HG02938 (cell line): ENCODE measurements around the gene CGNL1.

Experiments
- ATAC-seq: cut with Tn5 transposase; IDR thresholded peaks from one replicate; pipeline ENCODE4 v1.9.1; 2021; ENCODE audit warnings: mild to moderate bottlenecking, moderate library complexity; ENCODE audit not compliant: unreplicated experiment

CGNL1 gene

DNA sequence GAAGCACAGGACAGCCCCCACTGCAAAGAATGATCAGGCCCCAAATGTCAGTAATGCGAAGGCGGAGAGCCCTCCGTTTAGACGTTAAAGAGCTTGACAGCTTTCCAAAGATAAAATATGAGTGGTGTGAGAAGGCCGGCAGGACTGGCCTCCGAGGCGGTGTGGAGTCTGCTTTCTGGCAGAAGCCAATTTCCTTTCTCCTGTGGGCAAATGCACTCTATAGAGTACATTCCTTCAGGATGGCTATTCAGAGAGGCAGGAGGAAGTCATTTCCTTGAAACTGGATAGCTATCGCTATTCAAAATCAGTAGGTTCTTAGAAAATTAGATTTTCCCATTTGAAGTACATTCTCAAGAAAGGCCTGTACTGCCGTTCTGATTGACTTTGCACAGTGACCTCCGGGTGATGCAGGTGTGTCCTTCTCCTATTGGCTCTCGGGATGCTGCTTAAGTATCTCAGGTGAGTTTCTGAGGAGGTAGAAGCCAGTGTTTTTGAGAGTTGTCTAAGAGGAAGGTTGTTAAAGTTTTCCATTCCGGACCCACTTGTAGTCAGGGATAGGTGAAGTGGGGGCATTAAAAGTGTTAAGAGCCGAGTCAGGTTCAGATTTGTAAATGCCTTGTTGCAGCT lies 142.6 kb downstream of the CGNL1 start:
- ATAC-seq: no peak

DNA sequence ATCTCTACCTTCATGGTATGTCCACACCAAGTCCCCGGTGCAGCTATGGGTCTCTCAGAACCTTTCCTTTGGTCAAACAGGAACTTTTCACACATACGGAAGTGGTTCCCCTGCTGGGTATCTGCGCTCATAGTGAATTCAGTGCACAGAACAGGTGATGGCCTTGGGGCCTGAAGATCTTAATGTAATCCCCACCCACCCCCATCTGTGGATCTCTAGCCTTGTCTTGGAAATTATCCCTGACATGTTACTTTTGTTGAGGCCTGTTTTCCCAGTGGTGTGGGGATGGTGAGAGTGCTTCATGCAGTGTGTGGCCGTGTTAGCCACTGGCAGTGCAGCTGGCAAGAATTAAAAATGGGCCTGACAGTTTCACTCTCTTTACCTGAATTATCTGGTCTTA lies 143.5 kb downstream of the CGNL1 start:
- no peak for ATAC-seq

DNA sequence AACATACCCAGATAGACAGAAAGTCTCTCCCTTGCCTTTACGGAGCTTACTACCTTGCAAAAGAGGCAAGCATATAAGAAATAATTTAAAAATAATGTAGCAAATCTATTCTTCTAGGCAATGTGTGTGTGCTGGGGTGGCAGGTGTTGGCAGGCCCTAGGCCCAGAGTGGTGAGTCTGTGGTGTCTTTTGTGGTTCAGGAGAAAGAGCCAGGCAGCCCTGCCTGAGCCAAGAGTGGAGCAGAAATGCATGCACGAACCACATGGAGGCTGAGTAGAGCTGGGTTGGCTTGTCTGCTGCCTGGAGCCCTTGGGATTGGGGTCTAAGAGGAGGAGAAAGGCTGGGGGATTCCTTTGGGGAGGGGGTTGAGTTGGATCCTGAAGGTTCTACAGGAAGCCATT lies 145.2 kb downstream of the CGNL1 start:
- ATAC-seq: no peak

DNA sequence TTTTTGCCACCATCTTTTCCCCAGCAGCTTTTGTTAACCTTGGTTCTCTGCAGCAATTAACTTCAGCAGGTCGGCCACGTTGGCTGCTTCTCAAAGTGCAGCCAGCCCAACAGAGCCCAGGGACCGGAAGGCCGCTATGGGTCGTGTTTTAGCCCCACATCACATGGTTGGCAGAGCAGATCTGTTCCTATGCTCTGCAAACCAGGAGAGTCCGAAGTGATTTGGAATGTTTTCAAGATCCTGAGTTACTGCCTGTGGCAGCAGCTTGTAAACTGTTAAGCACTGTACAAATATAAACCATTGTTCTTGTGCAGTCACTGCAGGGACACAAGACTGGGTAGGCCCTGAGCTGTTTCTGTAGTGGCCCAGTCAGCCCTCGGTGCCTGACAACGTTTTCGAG lies 145.8 kb downstream of the CGNL1 start:
- no peak for ATAC-seq

DNA sequence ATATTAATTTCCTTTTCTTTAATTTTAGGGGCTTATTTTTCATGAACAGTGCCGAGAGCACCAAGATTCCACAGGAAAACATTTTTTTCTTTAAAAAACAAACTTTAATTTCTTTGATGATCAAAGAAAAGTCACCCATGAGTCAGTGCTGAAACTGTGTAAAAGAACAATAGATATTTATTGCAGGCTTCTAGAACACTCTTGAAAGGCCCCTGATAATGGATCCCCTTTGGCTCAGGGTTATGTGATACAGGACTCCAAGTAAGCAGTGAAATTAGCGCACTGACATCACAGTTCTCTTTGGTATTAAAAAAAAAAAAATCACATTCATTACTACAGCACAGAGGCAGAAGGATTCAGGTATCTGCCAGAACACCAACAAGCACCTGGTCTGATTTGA lies 149.3 kb downstream of the CGNL1 start:
- no peak for ATAC-seq

DNA sequence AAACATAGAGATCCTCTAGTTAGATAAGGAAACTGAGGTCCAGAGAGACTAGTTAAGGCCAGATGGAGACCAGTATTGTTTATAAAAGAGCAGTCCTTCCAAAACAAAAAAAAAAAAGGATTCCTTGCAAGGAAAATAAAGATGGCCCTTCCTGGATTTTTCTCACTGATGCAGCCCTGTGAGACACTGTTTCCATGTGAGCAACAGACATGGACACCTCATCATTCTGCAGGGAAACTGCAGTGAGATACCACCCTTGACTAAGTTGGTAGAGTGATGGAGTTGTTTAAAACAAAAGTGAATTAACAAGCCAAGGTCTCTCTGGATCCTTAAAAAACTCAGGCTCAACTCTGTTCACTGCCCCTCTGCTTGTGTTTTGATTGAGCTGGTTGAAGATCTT lies 149.8 kb downstream of the CGNL1 start:
- ATAC-seq: no peak

DNA sequence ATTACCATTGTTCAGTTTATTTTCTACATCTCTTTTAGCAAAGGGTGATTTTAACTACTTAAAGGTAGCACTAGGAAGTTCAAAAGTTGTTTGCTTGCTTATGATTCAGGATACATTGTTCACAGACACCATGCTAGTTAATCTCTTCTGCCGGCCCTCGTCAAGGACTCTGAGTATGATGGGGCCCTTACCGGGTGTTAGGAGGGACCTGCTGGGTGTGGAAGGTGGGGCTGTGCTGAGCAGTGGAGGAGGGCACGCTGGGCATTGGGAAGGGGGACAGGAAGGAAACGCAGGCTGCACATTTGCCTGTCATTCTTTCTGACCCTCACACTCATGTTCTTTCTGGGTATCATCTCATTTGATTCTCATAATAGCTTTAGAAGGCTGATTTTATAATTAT lies 150.3 kb downstream of the CGNL1 start:
- no peak for ATAC-seq

DNA sequence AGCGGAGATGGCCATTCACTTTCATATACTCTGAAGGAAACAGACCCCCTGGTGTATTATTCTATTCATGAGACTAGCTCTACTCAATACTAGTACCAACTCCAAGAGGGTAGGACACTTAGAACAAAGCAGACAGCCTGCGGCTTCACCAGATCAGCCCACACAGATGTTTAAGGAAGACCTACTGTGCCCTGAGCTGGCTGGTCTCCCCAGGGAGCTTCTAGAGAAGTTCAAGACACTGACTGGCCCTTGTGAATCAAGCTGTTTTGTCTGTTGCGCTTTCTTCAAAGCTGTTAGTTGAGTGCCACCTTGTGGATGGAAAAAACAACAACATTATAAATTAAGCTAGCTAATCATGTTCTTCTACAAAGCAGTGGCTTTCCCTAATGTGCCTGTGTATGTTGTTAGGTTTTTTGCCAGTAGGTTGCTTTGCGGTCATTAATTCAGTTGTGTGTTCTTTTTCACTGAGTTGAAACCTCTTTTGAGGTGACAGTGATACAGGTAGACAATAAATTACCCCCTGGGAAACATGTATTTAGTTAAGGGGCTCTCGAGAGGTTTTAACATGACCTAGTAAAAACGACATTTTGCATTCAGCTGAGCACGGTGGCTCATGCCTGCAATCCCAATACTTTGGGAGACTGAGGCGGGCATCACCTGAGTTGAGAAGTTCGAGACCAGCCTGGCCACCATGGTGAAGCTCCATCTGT lies 151.2 kb downstream of the CGNL1 start:
- no peak for ATAC-seq

DNA sequence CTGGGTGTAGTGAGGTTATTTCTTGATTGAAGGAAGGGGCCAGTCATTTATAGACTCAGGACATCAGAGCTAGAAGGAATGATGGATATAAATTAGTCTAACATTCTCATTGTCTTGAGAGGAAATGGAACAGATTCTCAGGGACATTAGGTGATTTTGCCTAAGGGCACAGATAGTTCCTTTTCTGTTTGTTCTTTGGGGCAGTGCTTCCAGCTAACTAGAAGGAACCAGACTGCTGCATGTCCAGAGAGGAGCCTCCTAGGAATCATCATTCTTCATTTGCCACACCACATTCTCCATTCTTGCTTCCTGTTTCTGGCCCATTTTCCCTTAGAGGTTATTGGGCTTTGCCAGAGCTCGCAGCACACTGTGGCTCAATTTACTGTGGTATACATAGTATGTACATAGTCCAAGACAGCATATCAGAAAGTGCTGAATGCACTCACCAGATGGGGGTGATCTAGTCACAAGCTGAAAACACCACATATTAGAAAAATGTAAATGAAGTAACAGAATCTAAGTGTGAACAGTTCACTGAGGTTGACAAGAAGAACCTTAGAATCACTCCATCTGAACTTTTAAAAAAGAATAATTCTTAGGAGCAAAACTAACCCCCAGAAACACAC lies 152.7 kb downstream of the CGNL1 start:
- no peak for ATAC-seq

DNA sequence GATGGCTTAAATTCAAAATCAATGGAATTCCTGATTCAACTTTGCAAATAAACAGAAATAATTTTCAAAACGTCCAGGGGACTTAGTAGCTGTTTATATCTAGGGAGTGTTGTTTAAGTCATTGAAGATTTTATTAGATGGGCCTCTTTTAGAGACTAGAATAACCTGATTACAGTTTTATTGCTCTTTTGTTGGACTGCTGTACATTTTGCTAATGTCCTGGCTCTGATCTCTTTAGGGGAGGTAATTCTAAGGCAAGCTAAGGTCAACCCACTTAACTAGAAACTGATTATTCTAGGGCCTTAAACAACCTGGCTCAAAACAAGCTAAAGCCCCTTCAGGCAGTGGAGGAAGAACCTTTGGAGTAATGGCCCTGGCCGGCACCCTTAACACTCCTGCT lies 153.4 kb downstream of the CGNL1 start:
- ATAC-seq: no peak

DNA sequence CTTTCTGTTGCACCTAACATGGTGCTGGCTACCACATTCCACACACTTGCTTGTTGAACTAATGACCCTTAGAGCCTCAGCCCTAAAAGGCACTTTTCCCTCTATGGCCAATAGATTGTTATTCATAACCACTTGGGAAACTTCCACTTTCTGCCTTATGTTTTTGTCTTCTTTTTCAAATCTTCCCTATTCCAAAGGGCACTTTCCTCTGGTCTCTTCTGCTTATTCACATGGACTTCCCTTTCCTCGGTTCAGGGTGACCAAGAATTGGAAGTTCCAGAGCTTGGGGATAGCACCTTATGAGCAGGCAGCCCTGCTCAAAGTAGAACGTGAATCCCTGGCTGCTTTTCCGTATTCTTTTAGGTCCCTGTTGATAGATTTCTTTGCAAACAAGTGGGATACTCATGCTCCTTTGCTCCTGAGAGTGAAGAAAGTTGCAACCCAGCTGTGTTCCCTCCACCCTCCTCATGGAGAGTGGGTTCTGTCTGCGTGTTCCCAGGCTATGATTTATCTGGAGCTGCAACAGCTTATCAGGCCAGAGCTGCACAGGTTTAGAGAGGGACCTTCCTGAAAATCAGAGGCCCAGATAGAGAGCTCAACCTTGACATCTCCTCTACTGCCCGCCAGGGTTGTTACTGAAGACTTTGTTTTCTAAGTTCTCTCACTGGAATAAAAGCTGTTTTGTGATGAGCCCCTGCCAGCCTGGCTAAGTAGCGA lies 156.6 kb downstream of the CGNL1 start:
- ATAC-seq: no peak

DNA sequence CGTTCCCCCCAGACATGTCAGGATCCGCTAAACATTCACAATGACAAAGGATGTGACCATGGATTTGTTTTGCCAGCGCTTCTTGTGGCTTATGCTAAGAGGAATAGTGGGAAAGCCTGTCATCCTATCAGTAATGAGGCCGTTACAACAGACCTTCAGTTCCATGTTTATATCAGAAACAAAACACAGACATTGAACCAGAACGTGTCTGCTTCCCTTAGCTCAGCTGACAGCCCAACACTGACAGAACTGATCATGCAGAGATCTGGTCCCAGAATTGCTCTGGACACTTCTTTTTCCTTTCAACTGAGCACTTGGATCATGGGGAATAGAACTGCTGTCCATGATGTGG lies 157.1 kb downstream of the CGNL1 start:
- ATAC-seq: no peak

DNA sequence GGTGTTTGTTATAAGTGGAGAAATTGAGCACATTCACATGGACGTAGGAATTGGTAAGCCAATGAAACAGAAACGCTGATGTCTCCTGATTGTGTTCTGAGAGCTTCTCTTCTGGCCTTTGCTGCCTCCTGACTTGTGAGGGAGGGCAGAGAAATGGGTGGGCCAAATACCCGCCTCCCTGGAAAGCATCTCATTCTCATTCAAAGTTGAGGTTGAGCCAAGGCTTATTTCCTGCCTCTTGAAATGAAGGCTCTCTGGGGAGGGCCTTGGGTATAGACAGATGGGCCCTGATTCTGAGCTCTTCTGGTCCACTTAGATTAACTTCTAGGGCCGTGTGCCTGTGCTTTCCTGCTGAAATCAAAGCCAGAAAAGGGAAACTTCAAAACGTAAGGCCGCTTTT lies 158.0 kb downstream of the CGNL1 start:
- no peak for ATAC-seq

DNA sequence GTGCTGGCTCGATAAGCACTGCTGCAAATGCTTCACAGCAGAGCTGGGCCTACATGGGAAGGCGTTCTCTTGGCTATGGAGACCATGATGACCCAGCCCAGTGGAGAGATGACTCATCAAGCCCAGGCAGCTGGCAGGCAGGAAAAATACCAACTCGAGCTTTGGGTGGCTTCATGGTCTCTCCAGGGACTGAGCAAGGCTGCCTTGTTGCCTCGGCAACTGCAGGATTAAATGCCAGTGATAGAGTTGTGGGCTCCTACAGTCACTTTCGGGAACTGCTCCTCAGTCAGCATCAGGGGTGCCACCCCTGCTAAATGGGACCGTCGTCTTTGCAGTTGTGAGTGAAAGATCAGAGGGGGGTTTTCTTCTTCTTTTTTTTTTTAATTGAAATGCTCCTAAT lies 160.8 kb downstream of the CGNL1 start:
- no peak for ATAC-seq

DNA sequence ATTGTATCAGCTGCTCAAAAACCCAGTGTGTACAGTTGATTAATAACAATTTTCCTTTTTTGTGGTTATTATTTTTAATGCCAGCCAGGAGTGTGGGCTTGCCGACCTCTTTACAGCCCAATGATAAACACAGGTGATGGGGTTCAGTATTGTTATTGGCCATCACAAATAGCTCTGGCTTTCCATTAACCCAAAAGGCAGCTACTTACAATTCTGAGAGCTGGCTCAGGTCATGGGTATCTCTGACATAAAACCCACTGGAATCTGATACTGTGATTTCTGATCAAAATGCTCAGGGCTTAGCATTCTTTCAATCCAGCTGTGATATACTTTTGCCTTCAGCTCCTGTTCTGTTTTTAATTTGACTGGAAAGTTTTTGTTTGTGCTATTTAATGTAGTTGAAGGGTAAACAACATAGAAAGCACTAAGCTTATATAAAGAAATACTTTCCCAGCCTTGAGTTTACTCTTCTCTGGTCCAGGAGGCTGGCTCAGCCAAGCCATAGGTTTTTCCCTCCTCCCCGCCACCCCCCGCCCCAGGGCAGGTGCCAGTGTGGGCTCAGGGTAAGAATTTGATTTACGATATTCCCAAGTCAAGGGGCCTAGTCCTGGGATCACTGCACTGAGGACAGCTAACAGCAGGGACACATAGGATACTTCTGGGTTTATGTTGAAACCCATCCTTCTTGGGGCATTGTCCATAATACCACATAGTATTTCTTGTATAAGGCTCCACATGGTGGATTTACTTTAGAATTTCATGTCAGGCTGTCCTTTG lies 161.4 kb downstream of the CGNL1 start:
- no peak for ATAC-seq

DNA sequence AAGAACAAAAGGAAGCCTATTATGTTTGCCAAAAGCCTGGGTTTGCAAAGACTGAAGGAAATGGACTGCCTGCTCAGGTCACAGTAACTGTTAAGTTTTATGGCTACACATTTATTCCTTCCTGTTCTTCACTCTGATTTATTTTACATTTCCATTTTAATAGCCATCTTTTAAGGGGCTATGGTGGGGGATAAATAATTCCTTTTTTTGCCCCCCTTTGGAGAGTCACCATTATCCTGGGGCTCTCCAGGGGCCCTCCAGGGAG lies 161.9 kb downstream of the CGNL1 start:
- ATAC-seq: no peak

DNA sequence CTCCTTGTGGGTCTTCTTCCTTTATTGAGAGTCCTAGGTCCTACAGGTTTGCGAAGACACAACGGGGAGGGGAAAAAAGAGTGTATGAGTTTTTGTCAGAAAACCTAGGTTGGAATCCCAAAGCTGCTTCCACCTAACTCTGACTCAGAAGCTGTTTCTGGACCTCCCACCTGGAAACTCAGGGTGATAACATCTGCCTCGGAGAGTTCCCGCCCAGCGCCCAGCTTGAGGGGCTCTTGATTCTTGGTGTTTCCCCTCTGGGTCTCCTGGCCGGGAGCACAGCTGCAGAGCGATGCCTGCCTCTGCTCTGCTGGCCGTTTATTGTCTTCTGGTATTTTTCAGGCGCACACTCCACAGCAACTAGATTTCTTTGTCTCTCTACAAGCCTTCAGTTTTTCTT lies 162.5 kb downstream of the CGNL1 start:
- ATAC-seq: no peak

DNA sequence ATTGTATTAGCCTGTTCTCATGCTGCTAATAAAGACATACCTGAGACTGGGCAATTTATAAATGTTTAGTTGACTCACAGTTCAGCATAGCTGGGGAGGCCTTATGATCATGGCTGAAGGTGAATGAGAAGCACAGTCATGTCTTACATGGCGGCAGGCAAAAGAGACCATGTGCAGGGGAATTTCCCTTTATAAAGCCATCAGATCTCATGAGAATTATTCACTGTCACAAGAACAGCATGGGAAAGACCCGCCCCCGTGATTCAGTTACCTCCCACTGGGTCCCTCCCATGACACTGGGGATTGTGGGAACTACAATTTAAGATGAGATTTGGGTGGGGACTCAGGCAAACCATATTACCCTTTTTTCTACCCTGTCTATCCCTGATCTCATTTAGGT lies 163.9 kb downstream of the CGNL1 start:
- no peak for ATAC-seq

DNA sequence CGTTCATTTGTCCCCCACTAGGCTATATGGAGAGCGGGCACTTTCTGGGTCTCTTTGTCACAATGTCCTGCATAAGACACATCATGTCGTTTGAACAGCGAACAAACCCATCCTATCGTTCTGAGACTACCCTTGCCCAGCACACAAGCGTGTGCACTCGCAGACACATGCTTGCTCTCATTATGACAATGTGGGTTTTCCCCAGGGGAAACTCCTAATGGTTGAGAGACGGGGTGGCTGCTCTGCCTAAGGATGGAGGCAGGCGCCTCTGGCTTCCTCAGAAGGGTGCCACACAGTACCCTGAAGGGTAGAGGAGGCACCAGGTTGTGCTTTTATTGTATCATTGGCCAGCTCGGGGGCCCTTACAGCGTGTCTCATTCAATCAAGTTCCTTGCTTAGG lies 164.4 kb downstream of the CGNL1 start:
- peak; percentile 53 for ATAC-seq

DNA sequence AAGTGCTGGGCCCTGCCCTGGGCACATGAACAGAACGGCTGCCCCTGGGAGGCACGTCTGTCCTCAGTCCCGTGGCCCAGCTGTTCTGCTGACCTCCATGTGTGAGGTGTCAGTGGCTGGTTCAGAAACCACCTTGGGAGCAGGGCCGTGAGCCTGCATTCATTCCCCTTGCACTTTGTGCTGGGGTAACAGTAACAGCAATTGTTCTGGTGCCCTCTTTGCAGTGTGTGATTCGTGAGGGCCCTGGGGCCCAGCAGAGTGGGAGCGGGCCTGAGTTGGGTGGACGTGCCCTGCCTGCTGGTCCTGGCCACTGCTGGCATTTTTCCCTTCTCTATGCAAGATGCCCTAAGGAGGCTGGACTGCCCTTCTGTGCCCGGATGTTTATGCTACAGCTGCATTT lies 165.0 kb downstream of the CGNL1 start:
- no peak for ATAC-seq

DNA sequence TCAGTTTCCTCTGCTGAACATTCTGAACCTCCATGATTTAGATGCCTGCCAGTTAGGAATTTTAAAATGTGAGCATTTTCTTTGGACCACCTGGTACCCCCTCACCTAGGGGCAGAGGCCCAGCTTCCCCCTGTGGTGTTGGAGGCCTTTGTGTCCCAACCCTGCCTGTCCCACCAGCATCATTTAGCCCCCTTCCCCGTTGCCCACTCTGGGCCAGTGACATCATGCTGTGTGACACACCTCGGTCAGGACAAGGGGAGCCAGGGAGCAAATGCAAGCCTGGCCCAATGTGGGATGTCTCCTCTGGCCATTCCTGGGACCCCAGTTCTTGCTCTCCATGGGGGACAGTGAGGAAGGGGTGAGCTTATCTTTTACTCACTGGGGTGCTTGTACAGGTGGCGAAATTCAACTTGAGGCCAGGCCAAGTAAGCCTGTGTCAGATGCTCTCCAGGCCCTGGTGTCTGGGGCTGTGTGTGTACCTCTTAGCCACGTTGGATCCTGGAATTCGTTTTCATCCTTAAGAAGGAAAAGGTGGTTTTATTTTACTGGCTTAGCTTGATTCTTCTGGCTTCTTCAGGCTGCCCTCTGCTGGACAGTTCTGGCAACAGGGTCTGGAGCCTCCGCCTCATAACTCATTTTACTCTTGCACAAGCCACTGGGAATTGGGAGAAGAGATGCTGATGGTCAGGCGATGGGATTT lies 165.7 kb downstream of the CGNL1 start:
- no peak for ATAC-seq
